ENCODE measurements around the gene KCTD15. TPM values are rescaled to one million over a fixed set of nuclear protein-coding genes. Genes with fewer than 3 reads are reported as not detected.

The KCTD15 gene
- total RNA-seq, 2 donors from 2014 or later: 56.3 to 62.9 TPM

GRCh38 chr19:33828266-33829075 lies 31.8 kb downstream of the KCTD15 start:
- peak; percentile 45 for DNase-seq (ENCODE audit: low spot score)
- intact Hi-C loops (cut with DNase I): no loop called here

GRCh38 chr19:33830264-33830663 lies 33.6 kb downstream of the KCTD15 start:
- intact Hi-C loops (cut with DNase I): no loop called here
- DNase-seq (ENCODE audit: low spot score): no peak

- peak; percentile 50 for DNase-seq (ENCODE audit: low spot score)
- intact Hi-C loops (cut with DNase I): no loop called here
Observed at GRCh38 chr19:33831825-33832224, 35.2 kb downstream of the KCTD15 start.

- peak; percentile 15 for DNase-seq (ENCODE audit: low spot score)
- intact Hi-C loops (cut with DNase I): no loop called here
Observed at GRCh38 chr19:33832633-33833032, 36.0 kb downstream of the KCTD15 start.

- peak; percentile 17 for DNase-seq (ENCODE audit: low spot score)
- intact Hi-C loops (cut with DNase I): no loop called here
Observed at GRCh38 chr19:33840382-33840781, 43.7 kb downstream of the KCTD15 start.

GRCh38 chr19:33840783-33841182 lies 44.1 kb downstream of the KCTD15 start:
- intact Hi-C loops (cut with DNase I): no loop called here
- DNase-seq (ENCODE audit: low spot score): no peak

GRCh38 chr19:33841685-33842084 lies 45.0 kb downstream of the KCTD15 start:
- peak; percentile 20 for DNase-seq (ENCODE audit: low spot score)
- intact Hi-C loops (cut with DNase I): no loop called here

GRCh38 chr19:33844478-33844877 lies 47.8 kb downstream of the KCTD15 start:
- DNase-seq (ENCODE audit: low spot score): no peak
- intact Hi-C loops (cut with DNase I): no loop called here

- no peak for DNase-seq (ENCODE audit: low spot score)
- intact Hi-C loops (cut with DNase I): no loop called here
Observed at GRCh38 chr19:33845498-33845897, 48.8 kb downstream of the KCTD15 start.

- intact Hi-C loops (cut with DNase I): no loop called here
- peak; percentile 32 for DNase-seq (ENCODE audit: low spot score)
Observed at GRCh38 chr19:33849551-33850147, 53.0 kb downstream of the KCTD15 start.

- intact Hi-C loops (cut with DNase I): no loop called here
- no peak for DNase-seq (ENCODE audit: low spot score)
Observed at GRCh38 chr19:33859016-33859415, 62.3 kb downstream of the KCTD15 start.

- DNase-seq (ENCODE audit: low spot score): no peak
- intact Hi-C loops (cut with DNase I): no loop called here
Observed at GRCh38 chr19:33860312-33861090, 63.8 kb downstream of the KCTD15 start.

- intact Hi-C loops (cut with DNase I): no loop called here
Observed at GRCh38 chr19:33861950-33862349, 65.3 kb downstream of the KCTD15 start.

GRCh38 chr19:33862981-33863380 lies 66.3 kb downstream of the KCTD15 start:
- intact Hi-C loops (cut with DNase I): no loop called here
- DNase-seq (ENCODE audit: low spot score): no peak

More at GRCh38 chr19:33861950-33862349, 65.3 kb downstream of the KCTD15 start:
- no peak for DNase-seq (ENCODE audit: low spot score)

- no peak for DNase-seq (ENCODE audit: low spot score)
- intact Hi-C loops (cut with DNase I): no loop called here
Observed at GRCh38 chr19:33863436-33863835, 66.8 kb downstream of the KCTD15 start.

GRCh38 chr19:33864311-33864850 lies 67.7 kb downstream of the KCTD15 start:
- intact Hi-C loops (cut with DNase I): no loop called here
- peak; percentile 18 for DNase-seq (ENCODE audit: low spot score)

- intact Hi-C loops (cut with DNase I): loop anchor here in 1 of 2 donors (5.0 kb wide), 1 partner anchor 68 kb away; the partner anchor contains the start of gene KCTD15
- no peak for DNase-seq (ENCODE audit: low spot score)
Observed at GRCh38 chr19:33865306-33865705, 68.6 kb downstream of the KCTD15 start.

All from posterior vena cava (tissue), 2 donors.